IMR-90 (cell line): Measurements from ENCODE around the gene TBX1. TPM values are rescaled to one million over a fixed set of nuclear protein-coding genes. Genes with fewer than 3 reads are reported as not detected.
A peak's percentile ranks its signal among the peaks of the same experiment; 100 is the strongest.

ENCODE experiments used
- ATAC-seq: fragments of 200-7000 bp; cut with Tn5 transposase; 2 replicates; pipeline ENCODE4 v1.9.1; 2020; ENCODE audit warnings: low read depth, mild to moderate bottlenecking, moderate library complexity
- BruUV-seq: library from RNA; stranded (reverse); fragments of 400-500 nt; replicated peaks from 2 replicates; lab custom pipeline; 2021; lab: Mats Ljungman, UMichigan
- CTCF ChIA-PET: fragments of 300-600 bp; formaldehyde crosslinking; extraction: SDS; loops from one replicate; lab custom pipeline; 2021; ENCODE audit warnings: antibody characterized with exemption; lab: Yijun Ruan, JAX
- POLR2A ChIA-PET: fragments of 300-600 bp; sonication (Branson Sonifier 250); formaldehyde crosslinking; loops from one replicate; lab custom pipeline; 2022; ENCODE audit warnings: antibody characterized with exemption; ENCODE audit not compliant: unreplicated experiment; lab: Charles Lee
- DNase-seq: peaks from one replicate; pipeline ENCODE4 v3.0.0; 2013
- H2AFZ ChIP-seq: replicated peaks from 2 replicates; pipeline ENCODE3; 2013; ENCODE audit warnings: low read length, mild to moderate bottlenecking; ENCODE audit not compliant: poor library complexity
- H2AK5ac ChIP-seq: 2 replicates; pipeline ENCODE4 v1.6.1; 2013; ENCODE audit warnings: low read depth, low read length, inconsistent platforms
- H2AK9ac ChIP-seq: replicated peaks from 2 replicates; pipeline ENCODE3; 2013; ENCODE audit warnings: mild to moderate bottlenecking, low read depth, low read length, moderate library complexity; ENCODE audit not compliant: poor library complexity
- H2BK120ac ChIP-seq: 2 replicates; pipeline ENCODE4 v1.6.1; 2013; ENCODE audit warnings: low read depth, low read length, inconsistent platforms
- H2BK15ac ChIP-seq: 3 replicates; pipeline ENCODE4 v1.6.1; 2013; ENCODE audit warnings: low read depth, low read length, inconsistent platforms
- H2BK20ac ChIP-seq: 2 replicates; pipeline ENCODE4 v1.6.1; 2013; ENCODE audit warnings: low read depth, mild to moderate bottlenecking, inconsistent platforms, low read length, moderate library complexity
- H2BK5ac ChIP-seq: 2 replicates; pipeline ENCODE4 v1.6.1; 2013; ENCODE audit warnings: mild to moderate bottlenecking, low read depth, low read length, inconsistent platforms; ENCODE audit not compliant: poor library complexity, severe bottlenecking
- H3K14ac ChIP-seq: replicated peaks from 2 replicates; pipeline ENCODE4 v1.6.1; 2013; ENCODE audit warnings: low read depth, low read length, inconsistent platforms
- H3K18ac ChIP-seq: 2 replicates; pipeline ENCODE4 v1.6.1; 2013; ENCODE audit warnings: low read depth, low read length, control low read depth
- H3K23ac ChIP-seq: 2 replicates; pipeline ENCODE4 v1.6.1; 2013; ENCODE audit warnings: low read depth, low read length, inconsistent platforms
- H3K27ac ChIP-seq: 2 replicates; pipeline ENCODE4 v1.5.1; 2013; ENCODE audit warnings: mild to moderate bottlenecking, control low read depth, low read length; ENCODE audit not compliant: insufficient read depth
- H3K27me3 ChIP-seq: 2 replicates; pipeline ENCODE4 v1.6.1; 2013; ENCODE audit warnings: low read length; ENCODE audit not compliant: control insufficient read depth, insufficient read depth
- H3K36me3 ChIP-seq: 2 replicates; pipeline ENCODE4 v1.6.1; 2013; ENCODE audit warnings: low read length, mixed read lengths; ENCODE audit not compliant: control insufficient read depth, insufficient read depth
- H3K4ac ChIP-seq: 2 replicates; pipeline ENCODE4 v1.6.1; 2013; ENCODE audit warnings: low read depth, low read length, inconsistent platforms
- H3K4me1 ChIP-seq: 2 replicates; pipeline ENCODE4 v1.6.1; 2013; ENCODE audit warnings: low read length, mixed read lengths; ENCODE audit not compliant: control insufficient read depth, insufficient read depth
- H3K4me2 ChIP-seq: 2 replicates; pipeline ENCODE4 v1.6.1; 2013; ENCODE audit warnings: low read depth, mild to moderate bottlenecking, control low read depth, low read length, moderate library complexity
- H3K4me3 ChIP-seq: 2 replicates; pipeline ENCODE4 v1.5.1; 2013; ENCODE audit warnings: low read depth, mild to moderate bottlenecking, control low read depth, low read length, moderate library complexity; ENCODE audit not compliant: insufficient read depth
- H3K56ac ChIP-seq: 2 replicates; pipeline ENCODE4 v1.6.1; 2013; ENCODE audit warnings: low read length, inconsistent platforms; ENCODE audit not compliant: insufficient read depth; ENCODE audit errors: extremely low read depth
- H3K79me1 ChIP-seq, 2 experiments: 2 replicates each; pipeline ENCODE4 v1.6.1; 2013; ENCODE audit warnings: low read length in 2 of 2, inconsistent platforms in 1 of 2, low read depth in 1 of 2
- H3K9ac ChIP-seq: 2 replicates; pipeline ENCODE4 v1.6.1; 2013; ENCODE audit warnings: low read depth, low read length, control low read depth
- H3K9me1 ChIP-seq: 2 replicates; pipeline ENCODE4 v1.6.1; 2013; ENCODE audit warnings: low read length, inconsistent platforms; ENCODE audit not compliant: insufficient read depth
- H3K9me3 ChIP-seq: 2 replicates; pipeline ENCODE4 v1.6.1; 2013; ENCODE audit warnings: low read length; ENCODE audit not compliant: control insufficient read depth, insufficient read depth
- H4K20me1 ChIP-seq: 2 replicates; pipeline ENCODE4 v1.6.1; 2013; ENCODE audit warnings: low read length, inconsistent platforms; ENCODE audit not compliant: insufficient read depth
- H4K5ac ChIP-seq: 2 replicates; pipeline ENCODE4 v1.6.1; 2013; ENCODE audit warnings: mild to moderate bottlenecking, low read depth, low read length, control low read depth
- H4K8ac ChIP-seq, 2 experiments: 2 replicates each; pipeline ENCODE4 v1.6.1; 2013; ENCODE audit warnings: low read depth in 2 of 2, low read length in 2 of 2, control low read depth in 1 of 2, inconsistent platforms in 1 of 2
- H4K91ac ChIP-seq: 2 replicates; pipeline ENCODE4 v1.6.1; 2013; ENCODE audit warnings: low read depth, low read length, inconsistent platforms; ENCODE audit not compliant: insufficient read depth
- BHLHE40 ChIP-seq: fragments of 150-350 bp; IDR thresholded peaks from 2 replicates; pipeline ENCODE4 v1.6.1; 2016; ENCODE audit warnings: mild to moderate bottlenecking, low read depth, low read length
- CEBPB ChIP-seq: IDR thresholded peaks from 2 replicates; pipeline ENCODE4 v1.6.1; 2012; ENCODE audit warnings: low read depth, low read length, improper control_type of control experiment
- CHD1 ChIP-seq: IDR thresholded peaks from 2 replicates; pipeline ENCODE4 v1.6.1; 2012; ENCODE audit warnings: low read depth, low read length, improper control_type of control experiment
- FOS ChIP-seq: fragments of 150-350 bp; IDR thresholded peaks from 2 replicates; pipeline ENCODE4 v1.6.1; 2016; ENCODE audit warnings: low read depth, low read length
- MAFK ChIP-seq: IDR thresholded peaks from 2 replicates; pipeline ENCODE4 v1.6.1; 2012; ENCODE audit warnings: low read depth, low read length, improper control_type of control experiment
- MAZ ChIP-seq: IDR thresholded peaks from 2 replicates; pipeline ENCODE4 v1.6.1; 2012; ENCODE audit warnings: low read depth, mild to moderate bottlenecking, low read length, improper control_type of control experiment, moderate library complexity, borderline replicate concordance
- MXI1 ChIP-seq: IDR thresholded peaks from 2 replicates; pipeline ENCODE4 v1.6.1; 2012; ENCODE audit warnings: low read depth, mild to moderate bottlenecking, low read length, moderate library complexity, borderline replicate concordance
- NFE2L2 ChIP-seq: fragments of 150-350 bp; IDR thresholded peaks from 2 replicates; pipeline ENCODE4 v1.6.1; 2016; ENCODE audit warnings: low read depth, mild to moderate bottlenecking, low read length
- POLR2A ChIP-seq: IDR thresholded peaks from 2 replicates; pipeline ENCODE4 v1.6.1; 2012; ENCODE audit warnings: mild to moderate bottlenecking, low read depth, low read length
- RAD21 ChIP-seq: IDR thresholded peaks from 2 replicates; pipeline ENCODE4 v1.6.1; 2012; ENCODE audit warnings: low read length, improper control_type of control experiment
- RCOR1 ChIP-seq: IDR thresholded peaks from 2 replicates; pipeline ENCODE4 v1.6.1; 2012; ENCODE audit warnings: mild to moderate bottlenecking, low read length, improper control_type of control experiment; ENCODE audit not compliant: insufficient replicate concordance
- RFX5 ChIP-seq: IDR thresholded peaks from 2 replicates; pipeline ENCODE4 v1.8.0; 2012; ENCODE audit warnings: low read depth, mild to moderate bottlenecking, low read length, moderate library complexity
- SMC3 ChIP-seq: fragments of 150-350 bp; IDR thresholded peaks from 2 replicates; pipeline ENCODE4 v1.6.1; 2016; ENCODE audit warnings: low read depth, mild to moderate bottlenecking, antibody characterized with exemption, low read length, moderate library complexity
- WGBS, 2 experiments: methylation state at CpG; one replicate each; pipeline versions ENCODE4 v1.1.5 to v1.1.7; 2013; ENCODE audit warnings: missing lambda C conversion rate in 2 of 2; ENCODE audit not compliant: insufficient read length in 1 of 2; ENCODE audit errors: extremely low coverage in 2 of 2; 5-methylcytosine and 5-hydroxymethylcytosine counted together
- dilution Hi-C: fragments of 300-500 bp; cut with HindIII; formaldehyde crosslinking; loops from one replicate; pipeline ENCODE4 v1.14.3; 2018; ENCODE audit warnings: low sequenced_read_pairs; ENCODE audit not compliant: unreplicated experiment
- in situ Hi-C: fragments of 300-500 bp; cut with MboI; formaldehyde crosslinking; loops from 3 replicates; pipeline ENCODE4 v1.14.3; 2019; ENCODE audit warnings: low sequenced_read_pairs, inconsistent platforms, mixed read lengths
- intact Hi-C: fragments of 100-400 bp; cut with micrococcal nuclease; formaldehyde crosslinking; loops from 2 replicates; pipeline ENCODE4 v1.10.0; 2022
- polyA plus RNA-seq, 3 experiments: library from polyadenylated mRNA; depleted of rRNA; stranded (reverse); fragments of >200 nt; gene quantifications; 2 replicates each; pipeline ENCODE4 v1.2.3, GENCODE V29; 2012; ENCODE audit warnings: low replicate concordance in 1 of 3
- total RNA-seq: library from RNA; depleted of rRNA; stranded (reverse); fragments of >200 nt; gene quantifications from 2 replicates; pipeline ENCODE4 v1.2.3, GENCODE V29; 2012
- TF ChIP-seq, protein P1 (sequence below): fragments of 150-350 bp; IDR thresholded peaks from 2 replicates; pipeline ENCODE4 v1.6.1; 2016; ENCODE audit warnings: low read depth, mild to moderate bottlenecking, low read length, moderate library complexity, borderline replicate concordance
- TF ChIP-seq, protein P2 (sequence below): conservative IDR thresholded peaks from 2 replicates; pipeline ENCODE4 v1.5.1; 2012; ENCODE audit warnings: mild to moderate bottlenecking, low read depth, low read length, improper control_type of control experiment

The TBX1 gene
- total and polyA plus RNA-seq, 2 of the 4 experiments (the other 2 are of a cell fraction) = 0.03 TPM; not detected in 1

DNA sequence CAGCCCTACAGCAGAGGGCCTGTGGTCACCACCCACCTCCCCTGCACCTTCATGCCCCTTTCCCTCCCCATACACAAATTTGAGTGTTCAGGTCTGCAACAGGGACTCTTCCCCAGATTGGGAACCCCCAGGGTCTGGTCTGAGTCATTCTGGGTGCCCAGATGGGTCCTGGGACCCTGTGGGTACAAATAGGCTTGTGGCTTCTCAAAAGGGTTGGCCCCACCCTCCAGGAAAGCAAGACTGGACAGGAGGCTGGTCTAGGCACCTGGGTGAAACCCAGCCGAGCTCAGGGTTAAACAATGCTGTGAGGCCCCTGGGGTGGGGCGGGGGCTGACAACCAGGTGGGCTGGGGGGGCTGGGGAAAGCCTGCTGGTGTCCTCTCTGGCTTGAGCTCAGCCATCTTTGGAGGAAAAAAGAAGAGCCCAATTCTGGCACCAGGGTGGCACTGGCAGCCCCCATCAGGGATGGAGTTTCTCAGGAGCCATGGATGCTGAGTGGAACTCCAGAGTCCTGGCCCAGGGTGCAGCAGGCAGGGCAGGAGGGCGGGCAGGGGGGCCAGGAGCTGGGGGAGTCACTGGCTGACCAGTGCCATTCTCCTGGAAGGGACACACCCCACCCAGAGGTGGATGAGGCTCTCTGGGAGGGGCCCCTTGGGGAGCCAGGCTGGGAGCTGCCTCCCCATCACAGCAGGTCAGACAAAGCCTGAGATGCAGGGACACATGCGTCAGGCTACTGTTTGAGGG is 45.2 kb upstream of the TBX1 start:
- H4K8ac ChIP-seq = no peak overlapping the region
- peak overlapping the region; percentile 94 for H3K4me2 ChIP-seq
- peak overlapping the region; percentile 3 for H2AK9ac ChIP-seq
- peaks cover 15% of the 10 kb centered on the region for H3K4me1 ChIP-seq
- no peak overlapping the region for H2BK5ac ChIP-seq
- H3K79me1 ChIP-seq = peaks cover 0 to 4% of the 10 kb centered on the region in 2 experiments; a peak in 1 of 4 replicates
- in situ Hi-C loops = no loop called here
- no peak overlapping the region for H2BK20ac ChIP-seq
- POLR2A ChIA-PET = no interaction called here
- H4K5ac ChIP-seq = no peak overlapping the region
- no peaks in the 10 kb centered on the region for H3K9me3 ChIP-seq
- dilution Hi-C loops = no loop called here
- no peak for ATAC-seq
- no peak overlapping the region for H2BK15ac ChIP-seq
- no peak overlapping the region for H3K4ac ChIP-seq
- H3K27ac ChIP-seq = no peak overlapping the region
- H2AK5ac ChIP-seq = peak overlapping the region; percentile 70; the same call in 1 of the 2 replicates
- H2AFZ ChIP-seq = peak overlapping the region; percentile 90
- H4K20me1 ChIP-seq = no peaks in the 10 kb centered on the region
- intact Hi-C loops = no loop called here
- no peak overlapping the region for H3K18ac ChIP-seq
- H4K91ac ChIP-seq = no peak overlapping the region
- H3K27me3 ChIP-seq = peaks cover 27% of the 10 kb centered on the region
- no TSS peak for BruUV-seq
- peak overlapping the region; percentile 51; the same call in 1 of the 2 replicates for H3K9ac ChIP-seq
- H3K9me1 ChIP-seq = peaks cover 7% of the 10 kb centered on the region
- peaks cover 6% of the 10 kb centered on the region for H3K36me3 ChIP-seq
- no peak overlapping the region for H3K23ac ChIP-seq
- H3K4me3 ChIP-seq = peak overlapping the region; percentile 85
- no peak overlapping the region for H2BK120ac ChIP-seq
- WGBS, 2 experiments = 83% methylated on average over 1 of the region's 4 CpGs; no CpG with 5 or more reads in 1 of the 2 experiments
- no peak overlapping the region for H3K14ac ChIP-seq
- H3K56ac ChIP-seq = no peak overlapping the region
- CTCF ChIA-PET = no interaction called here
- no peak for DNase-seq
- TF ChIP-seq NFE2L2 (no peak), POLR2A (no peak), MAZ (no peak), MXI1 (no peak), RAD21 (no peak), MAFK (no peak), RCOR1 (no peak), FOS (no peak), BHLHE40 (no peak), RFX5 (no peak), CHD1 (no peak), SMC3 (no peak), CEBPB (no peak)
- TF ChIP-seq, protein P1, sequence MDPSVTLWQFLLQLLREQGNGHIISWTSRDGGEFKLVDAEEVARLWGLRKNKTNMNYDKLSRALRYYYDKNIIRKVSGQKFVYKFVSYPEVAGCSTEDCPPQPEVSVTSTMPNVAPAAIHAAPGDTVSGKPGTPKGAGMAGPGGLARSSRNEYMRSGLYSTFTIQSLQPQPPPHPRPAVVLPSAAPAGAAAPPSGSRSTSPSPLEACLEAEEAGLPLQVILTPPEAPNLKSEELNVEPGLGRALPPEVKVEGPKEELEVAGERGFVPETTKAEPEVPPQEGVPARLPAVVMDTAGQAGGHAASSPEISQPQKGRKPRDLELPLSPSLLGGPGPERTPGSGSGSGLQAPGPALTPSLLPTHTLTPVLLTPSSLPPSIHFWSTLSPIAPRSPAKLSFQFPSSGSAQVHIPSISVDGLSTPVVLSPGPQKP = no peak
- TF ChIP-seq, protein P2, sequence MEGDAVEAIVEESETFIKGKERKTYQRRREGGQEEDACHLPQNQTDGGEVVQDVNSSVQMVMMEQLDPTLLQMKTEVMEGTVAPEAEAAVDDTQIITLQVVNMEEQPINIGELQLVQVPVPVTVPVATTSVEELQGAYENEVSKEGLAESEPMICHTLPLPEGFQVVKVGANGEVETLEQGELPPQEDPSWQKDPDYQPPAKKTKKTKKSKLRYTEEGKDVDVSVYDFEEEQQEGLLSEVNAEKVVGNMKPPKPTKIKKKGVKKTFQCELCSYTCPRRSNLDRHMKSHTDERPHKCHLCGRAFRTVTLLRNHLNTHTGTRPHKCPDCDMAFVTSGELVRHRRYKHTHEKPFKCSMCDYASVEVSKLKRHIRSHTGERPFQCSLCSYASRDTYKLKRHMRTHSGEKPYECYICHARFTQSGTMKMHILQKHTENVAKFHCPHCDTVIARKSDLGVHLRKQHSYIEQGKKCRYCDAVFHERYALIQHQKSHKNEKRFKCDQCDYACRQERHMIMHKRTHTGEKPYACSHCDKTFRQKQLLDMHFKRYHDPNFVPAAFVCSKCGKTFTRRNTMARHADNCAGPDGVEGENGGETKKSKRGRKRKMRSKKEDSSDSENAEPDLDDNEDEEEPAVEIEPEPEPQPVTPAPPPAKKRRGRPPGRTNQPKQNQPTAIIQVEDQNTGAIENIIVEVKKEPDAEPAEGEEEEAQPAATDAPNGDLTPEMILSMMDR = no peak
